HG03469 (cell line): Measurements from ENCODE around the gene ABCE1.

Experiments
- ATAC-seq: cut with Tn5 transposase; IDR thresholded peaks from one replicate; pipeline ENCODE4 v1.9.1; 2021; ENCODE audit warnings: mild to moderate bottlenecking, moderate library complexity, moderate number of reproducible peaks; ENCODE audit not compliant: unreplicated experiment

The ABCE1 gene

GRCh38 chr4:145097821-145098674 lies at the start of gene ABCE1, which contains the start of gene ANAPC10:
TSS of gene ABCE1 (plus strand) at chr4:145098311. CDS start at chr4:145104413, 6,102 bp downstream.
TSS of gene ANAPC10 (minus strand) at chr4:145098196. CDS start at chr4:145096099, 2,097 bp downstream.
- ATAC-seq: peak; percentile 65

- no peak for ATAC-seq
Measured at GRCh38 chr4:145048817-145049216, 49.3 kb upstream of the ABCE1 start.

- ATAC-seq: no peak
Measured at GRCh38 chr4:145049241-145049640, 48.9 kb upstream of the ABCE1 start.

- ATAC-seq: no peak
Measured at GRCh38 chr4:145055533-145056257, 42.4 kb upstream of the ABCE1 start.

GRCh38 chr4:145056325-145057130 lies 41.6 kb upstream of the ABCE1 start:
- ATAC-seq: no peak

GRCh38 chr4:145058256-145058655 lies 39.9 kb upstream of the ABCE1 start:
- no peak for ATAC-seq

- peak; percentile 64 for ATAC-seq
Measured at GRCh38 chr4:145061318-145061920, 36.7 kb upstream of the ABCE1 start.

- ATAC-seq: no peak
Measured at GRCh38 chr4:145066063-145066501, 32.0 kb upstream of the ABCE1 start.

GRCh38 chr4:145069361-145069760 lies 28.8 kb upstream of the ABCE1 start:
- no peak for ATAC-seq

- ATAC-seq: no peak
Measured at GRCh38 chr4:145071560-145071959, 26.6 kb upstream of the ABCE1 start.

GRCh38 chr4:145075742-145076468 lies 22.2 kb upstream of the ABCE1 start:
- ATAC-seq: no peak

GRCh38 chr4:145076469-145076855 lies 21.6 kb upstream of the ABCE1 start:
- ATAC-seq: no peak

- ATAC-seq: no peak
Measured at GRCh38 chr4:145081756-145082155, 16.4 kb upstream of the ABCE1 start.

GRCh38 chr4:145083891-145084605 lies 14.1 kb upstream of the ABCE1 start:
- no peak for ATAC-seq

- no peak for ATAC-seq
Measured at GRCh38 chr4:145090380-145090779, 7.7 kb upstream of the ABCE1 start.

- no peak for ATAC-seq
Measured at GRCh38 chr4:145093638-145094037, 4.5 kb upstream of the ABCE1 start.

- peak; percentile 0 for ATAC-seq
Measured at GRCh38 chr4:145097331-145097820, 735 bp upstream of the ABCE1 start.

GRCh38 chr4:145098675-145099037 lies 545 bp downstream of the ABCE1 start:
- peak; percentile 4 for ATAC-seq

GRCh38 chr4:145099653-145100052 lies 1.5 kb downstream of the ABCE1 start:
- no peak for ATAC-seq
